GM19467 (cell line): ENCODE data around the gene CDHR1.

ENCODE experiments used
- ATAC-seq: cut with Tn5 transposase; IDR thresholded peaks from one replicate; pipeline ENCODE4 v1.9.1; 2021; ENCODE audit warnings: mild to moderate bottlenecking, moderate library complexity; ENCODE audit not compliant: unreplicated experiment

The CDHR1 gene

GRCh38 chr10:84225427-84226173, 31.3 kb downstream of the CDHR1 start, which contains the start of gene LRIT2:
Gene LRIT2, minus strand, starts transcription at chr10:84225544. Its CDS starts 24 bp downstream, at chr10:84225520.
- ATAC-seq, result no peak

DNA sequence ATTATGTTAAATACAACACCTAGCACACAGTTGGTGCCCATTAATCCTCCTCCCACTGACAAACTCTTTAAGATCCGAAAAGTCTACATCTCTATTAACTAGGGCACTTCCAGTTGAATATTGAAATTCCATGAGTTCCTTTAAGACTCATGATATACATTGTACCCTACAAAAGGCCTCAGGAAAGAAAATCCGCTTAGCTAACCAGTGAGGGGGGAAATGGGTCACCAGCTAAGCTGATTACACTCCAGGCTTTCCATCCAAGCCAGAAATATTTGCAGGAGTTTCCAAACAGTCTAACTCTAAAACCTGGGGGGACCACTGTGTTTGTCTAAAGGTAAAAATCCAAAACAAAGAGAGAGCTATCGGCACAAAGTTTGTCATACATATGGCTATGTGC, 32.3 kb downstream of the CDHR1 start:
- no peak for ATAC-seq

DNA sequence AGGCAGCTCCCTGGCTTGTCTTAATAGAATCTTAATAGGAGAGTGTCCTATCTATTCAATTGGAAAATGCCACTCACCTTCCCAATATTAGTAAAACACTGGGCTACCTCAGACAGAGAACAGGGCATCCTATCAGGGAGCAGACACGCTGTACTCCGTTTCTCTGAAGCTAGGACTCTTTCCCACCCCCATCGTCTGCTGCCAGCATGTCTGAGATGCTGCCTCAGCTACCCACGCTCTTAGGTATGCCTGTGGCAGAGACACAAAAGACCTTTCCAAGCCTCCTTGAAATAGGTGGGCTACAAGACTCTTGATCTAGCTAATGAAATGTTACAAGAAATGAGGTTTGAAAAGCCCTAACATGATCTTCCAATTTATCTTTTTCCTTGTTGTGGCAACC, 33.5 kb downstream of the CDHR1 start:
- no peak for ATAC-seq

- no peak for ATAC-seq
These were observed 36.0 kb downstream of the CDHR1 start for GRCh38 chr10:84230359-84230758.

DNA sequence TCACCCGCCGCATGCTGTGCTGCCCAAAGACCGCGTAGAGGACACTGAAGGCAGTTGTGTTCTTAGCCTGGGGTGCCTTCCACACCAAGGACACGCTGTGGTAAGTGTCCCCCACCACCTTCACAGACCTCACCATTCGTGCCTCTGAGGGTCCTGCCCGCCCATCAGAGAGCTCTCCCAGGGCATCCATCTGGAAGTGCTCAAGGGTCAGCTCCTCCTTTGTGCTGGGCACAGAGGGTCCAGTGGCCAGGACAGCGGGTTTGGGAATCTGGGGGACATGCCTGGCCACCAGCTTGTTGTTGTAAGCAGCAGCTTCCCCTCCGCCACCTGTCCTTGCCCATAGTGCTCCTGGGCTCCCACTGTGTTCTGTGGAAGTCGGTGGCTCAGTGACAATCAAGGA, 38.0 kb downstream of the CDHR1 start:
- no peak for ATAC-seq

DNA sequence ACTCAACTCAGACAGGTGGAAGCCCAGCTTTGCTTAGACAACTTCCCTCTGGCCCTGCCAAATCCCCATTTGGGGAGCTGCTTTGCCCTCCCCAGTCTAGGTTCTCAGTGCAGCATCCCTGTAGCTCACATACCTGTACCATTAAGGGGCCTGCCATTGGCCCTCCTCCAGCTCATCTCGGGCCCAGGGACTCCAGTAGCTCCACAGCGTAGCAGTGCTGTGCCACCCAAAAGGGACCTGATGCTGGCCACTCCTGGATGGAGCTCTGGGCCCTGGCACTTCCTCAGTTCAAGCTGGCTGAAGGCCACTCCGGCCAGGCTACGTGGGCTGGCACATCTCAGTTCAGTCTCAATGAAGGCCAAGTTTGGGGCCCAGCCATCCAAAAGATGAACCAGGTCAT, 39.6 kb downstream of the CDHR1 start:
- ATAC-seq, result no peak

- no peak for ATAC-seq
These were observed 40.1 kb downstream of the CDHR1 start for GRCh38 chr10:84234479-84234878.

- ATAC-seq, result no peak
These were observed 40.8 kb downstream of the CDHR1 start for GRCh38 chr10:84235096-84235495.

DNA sequence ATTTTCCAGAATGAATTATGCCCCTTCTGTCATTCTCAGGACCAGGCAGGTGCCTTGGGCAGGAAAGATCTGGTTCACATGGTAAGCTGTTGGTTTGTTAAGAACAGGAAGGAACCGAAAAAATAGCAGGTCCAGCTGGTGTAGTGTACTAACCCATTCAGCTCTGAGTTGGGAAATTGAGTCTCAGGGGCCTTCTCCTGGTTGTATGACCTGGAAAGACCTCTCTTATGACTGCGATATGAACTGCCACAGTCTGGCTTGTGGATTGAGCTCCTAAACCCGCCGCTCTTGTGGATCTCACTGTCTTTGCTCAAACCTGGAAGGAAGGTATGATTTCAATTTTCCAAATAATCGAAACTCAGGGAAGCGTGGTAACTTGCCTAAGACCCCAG, 42.5 kb downstream of the CDHR1 start:
- ATAC-seq, result no peak

- ATAC-seq, result no peak
These were observed 43.1 kb downstream of the CDHR1 start for GRCh38 chr10:84237199-84238051.

DNA sequence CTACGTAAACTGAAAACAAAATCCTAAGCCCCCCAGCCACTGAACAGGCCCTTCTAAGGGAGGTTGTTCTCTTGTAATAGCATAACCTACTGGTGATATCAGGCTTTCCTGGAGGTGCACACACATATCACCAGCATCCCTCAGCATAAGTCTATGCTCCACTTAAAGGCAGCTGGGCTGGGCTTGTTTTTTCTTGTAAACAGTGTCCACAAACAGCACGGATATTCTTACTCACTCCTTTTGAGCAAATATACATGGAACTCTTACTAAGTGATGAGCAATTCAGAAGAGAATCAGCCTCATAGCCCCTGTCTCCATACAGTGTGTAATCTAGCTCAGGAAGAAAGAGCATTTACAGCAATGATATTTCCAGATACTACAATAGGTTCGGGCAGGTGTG, 44.6 kb downstream of the CDHR1 start:
- ATAC-seq, result no peak

DNA sequence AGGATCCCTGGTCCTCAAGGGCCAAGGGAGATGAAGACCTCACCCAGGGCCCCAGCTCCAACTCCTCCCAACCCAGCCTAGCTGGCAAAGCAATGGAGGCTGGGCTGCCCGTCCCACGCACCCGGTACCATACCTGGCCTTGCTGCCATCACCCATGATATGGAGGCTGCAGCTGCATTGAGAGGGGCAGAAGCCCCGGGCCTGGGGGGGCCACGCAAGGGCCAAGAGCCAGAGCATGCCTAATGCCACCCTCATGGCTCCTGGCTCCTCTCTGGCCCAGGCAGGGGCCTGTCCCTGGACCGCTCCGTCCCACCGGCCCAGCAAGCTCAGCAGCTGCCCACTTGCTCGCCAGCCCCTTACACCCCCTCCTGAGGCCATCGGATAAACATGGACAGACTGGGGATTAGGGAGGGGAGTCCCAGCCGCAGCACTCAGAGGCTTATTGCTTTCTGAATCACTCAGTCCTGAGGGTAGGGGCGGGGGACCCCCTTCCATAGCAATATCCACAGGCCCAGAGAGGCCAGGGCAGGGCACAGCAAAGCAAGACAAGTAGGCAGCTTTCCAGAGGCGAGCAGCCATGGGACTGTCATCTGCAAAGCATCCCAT, 47.0 kb downstream of the CDHR1 start, which contains the start of gene LRIT1:
TSS of gene LRIT1 (minus strand) at position 362 of the 606 bp plus-strand sequence. CDS start at position 255, 107 bp downstream.
- no peak for ATAC-seq

DNA sequence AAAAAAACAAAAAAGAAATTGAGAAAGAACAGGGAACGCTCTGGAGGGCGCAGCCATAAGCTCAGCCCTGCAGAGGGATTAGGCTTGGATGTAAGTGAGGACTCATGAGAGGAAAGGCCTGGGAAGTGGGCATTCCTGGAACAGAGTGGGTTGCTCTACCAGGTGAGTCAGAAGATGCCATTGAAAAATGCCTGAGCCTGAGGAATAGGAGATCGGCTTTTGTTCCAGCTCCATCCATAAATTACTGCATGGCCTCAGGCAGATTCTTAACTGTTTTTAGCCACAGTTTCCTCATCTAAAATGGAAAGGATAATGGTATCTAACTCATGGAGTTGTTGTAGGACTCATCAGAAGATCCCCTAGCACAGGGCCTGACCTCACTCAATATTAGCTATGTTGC, 49.4 kb downstream of the CDHR1 start:
- ATAC-seq, result no peak

- ATAC-seq, result no peak
These were observed 50.4 kb downstream of the CDHR1 start, which contains the start of gene RGR for GRCh38 chr10:84244651-84245270. Gene RGR, plus strand, starts transcription at chr10:84245053. Its CDS starts 38 bp downstream, at chr10:84245091.

DNA sequence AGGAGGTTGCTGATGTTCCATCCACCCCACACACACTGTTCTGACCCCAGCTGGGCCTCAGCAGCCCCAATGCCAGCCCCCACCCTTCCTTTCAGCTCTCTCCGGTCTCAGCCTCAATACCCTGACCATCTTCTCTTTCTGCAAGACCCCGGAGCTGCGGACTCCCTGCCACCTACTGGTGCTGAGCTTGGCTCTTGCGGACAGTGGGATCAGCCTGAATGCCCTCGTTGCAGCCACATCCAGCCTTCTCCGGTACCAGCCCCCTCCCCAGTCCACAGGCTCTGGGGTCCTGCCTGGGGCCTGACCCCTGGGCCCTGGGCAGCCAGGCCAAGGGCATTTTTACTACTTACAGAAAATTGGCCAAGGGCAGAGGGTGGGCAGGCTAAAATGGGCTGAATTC, 53.2 kb downstream of the CDHR1 start:
- no peak for ATAC-seq

DNA sequence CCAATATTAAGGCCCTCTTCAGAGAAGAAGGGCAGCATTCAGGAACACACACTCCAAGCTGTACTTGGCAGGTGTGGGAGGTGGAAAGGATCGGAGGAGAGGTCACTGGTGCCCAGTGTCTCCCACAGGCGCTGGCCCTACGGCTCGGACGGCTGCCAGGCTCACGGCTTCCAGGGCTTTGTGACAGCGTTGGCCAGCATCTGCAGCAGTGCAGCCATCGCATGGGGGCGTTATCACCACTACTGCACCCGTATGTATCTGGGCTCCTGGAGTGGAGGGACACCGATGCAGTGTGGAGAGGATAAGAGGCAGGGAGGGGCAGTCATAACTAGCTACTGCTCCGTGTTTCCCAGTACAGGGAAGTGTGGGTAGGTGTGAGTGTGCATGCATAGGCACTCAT, 54.5 kb downstream of the CDHR1 start:
- ATAC-seq, result no peak

DNA sequence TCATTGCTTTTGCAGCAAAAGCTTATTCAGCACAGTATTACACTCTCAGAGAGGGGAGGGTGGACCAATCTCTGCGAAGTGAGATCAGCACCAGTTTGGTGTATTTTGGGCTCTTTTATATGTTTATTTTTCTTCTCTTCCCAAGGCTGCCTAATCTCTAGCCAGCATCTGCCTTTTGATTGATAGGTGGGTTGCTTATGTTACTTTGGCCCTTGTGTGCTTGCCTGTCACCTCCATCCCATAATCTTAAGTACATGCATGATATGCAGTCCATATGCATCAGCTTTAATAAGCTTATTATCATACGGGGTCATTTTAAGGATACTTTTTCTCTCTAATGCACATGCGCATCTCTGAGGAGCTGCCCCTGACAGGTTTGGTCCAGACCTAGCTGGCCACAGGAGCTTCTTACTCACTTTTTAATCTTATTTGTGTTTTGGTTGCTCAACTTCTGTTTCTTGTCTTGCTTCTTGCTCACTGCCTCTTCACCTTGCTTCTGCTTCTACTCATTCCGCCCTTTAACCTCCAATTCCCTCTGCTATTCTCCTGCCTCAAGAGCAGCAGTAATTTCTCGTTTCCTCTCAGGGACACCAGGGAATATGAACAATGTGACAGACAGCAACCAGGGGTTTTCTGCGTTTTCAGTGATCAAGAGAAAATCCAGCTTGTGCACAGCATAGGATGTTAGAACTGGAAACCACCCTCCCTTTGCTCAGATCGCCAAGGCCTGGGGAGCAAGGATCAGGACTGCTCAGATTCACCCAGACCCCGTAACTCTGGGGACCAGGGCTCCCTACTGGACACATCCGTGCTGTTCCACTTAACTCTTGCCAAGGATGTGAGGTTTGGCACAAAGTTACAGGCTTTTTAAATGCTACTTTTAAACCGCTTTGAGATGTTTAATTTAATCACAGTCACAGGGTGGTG, 60.5 kb downstream of the CDHR1 start:
- ATAC-seq, result no peak

DNA sequence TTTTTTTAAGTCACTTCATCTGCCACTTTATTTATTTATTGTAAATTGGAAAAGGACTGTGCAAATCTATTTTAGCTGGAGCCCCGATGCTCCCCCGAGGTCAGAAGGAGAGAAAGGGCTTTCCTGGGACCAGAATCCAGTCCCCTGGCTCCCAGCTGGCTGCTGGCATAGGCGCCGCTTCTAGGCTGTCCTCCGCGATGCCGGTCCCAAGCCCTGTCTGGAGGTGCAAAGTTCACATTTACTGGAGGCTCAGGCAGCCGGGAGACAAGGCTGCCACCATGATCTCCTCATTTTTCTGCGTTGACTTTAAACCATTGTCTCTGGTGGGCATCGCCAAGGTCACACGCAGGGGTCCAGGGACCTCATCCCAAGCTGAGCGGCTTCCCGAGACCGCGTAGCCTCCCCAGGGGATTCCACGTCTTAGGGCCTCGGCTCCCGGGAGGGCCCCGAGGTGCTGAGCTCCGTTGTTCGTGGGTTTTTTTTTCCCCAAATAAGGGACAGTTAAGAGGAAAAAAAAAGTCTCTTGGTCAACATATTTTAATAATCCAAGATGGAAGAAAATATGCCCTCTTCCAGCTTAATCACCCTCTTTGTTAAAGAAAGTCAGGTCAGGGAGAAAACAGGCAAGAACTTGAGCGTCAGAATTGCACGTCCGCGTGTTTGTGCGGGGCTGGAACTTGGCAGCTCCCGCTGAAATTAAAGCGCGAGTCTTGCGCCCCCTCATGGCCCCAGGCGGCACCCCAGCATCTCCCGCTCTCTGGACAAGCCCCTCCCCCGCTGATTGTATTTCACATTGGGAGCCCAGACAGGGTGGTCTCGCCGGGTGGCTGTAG, 62.4 kb downstream of the CDHR1 start:
- no peak for ATAC-seq
